ENCODE measurements around the gene FHIT. TPM values are rescaled to one million over a fixed set of nuclear protein-coding genes. Genes with fewer than 3 reads are reported as not detected.
A peak's percentile ranks its signal among the peaks of the same experiment; 100 is the strongest.

Gene FHIT
- total RNA-seq, 2 donors from 2014 or later, result 8.7 to 12.7 TPM

- intact Hi-C loops (cut with DNase I), result no loop called here
Measured at GRCh38 chr3:60219501-60219900, 1031.8 kb downstream of the FHIT start.

GRCh38 chr3:60217156-60217911, 1033.9 kb downstream of the FHIT start:
- intact Hi-C loops (cut with DNase I), result no loop called here
- DNase-seq, result no peak
- ATAC-seq, result peak in 1 of 2 donors; percentile 48

More at GRCh38 chr3:60219501-60219900, 1031.8 kb downstream of the FHIT start:
- DNase-seq (no peak), ATAC-seq (no peak)

GRCh38 chr3:60216462-60217075, 1034.7 kb downstream of the FHIT start:
- ATAC-seq, result no peak
- intact Hi-C loops (cut with DNase I), result no loop called here

GRCh38 chr3:60215946-60216345, 1035.3 kb downstream of the FHIT start:
- ATAC-seq (no peak), DNase-seq (peak; percentile 26)
- intact Hi-C loops (cut with DNase I), result no loop called here

More at GRCh38 chr3:60216462-60217075, 1034.7 kb downstream of the FHIT start:
- DNase-seq, result no peak

GRCh38 chr3:60207905-60208304, 1043.3 kb downstream of the FHIT start:
- intact Hi-C loops (cut with DNase I), result no loop called here
- DNase-seq, result no peak
- no peak for ATAC-seq

GRCh38 chr3:60206206-60206605, 1045.0 kb downstream of the FHIT start:
- no peak for DNase-seq
- ATAC-seq, result no peak
- intact Hi-C loops (cut with DNase I), result no loop called here

GRCh38 chr3:60202052-60202726, 1049.1 kb downstream of the FHIT start:
- no peak for DNase-seq
- intact Hi-C loops (cut with DNase I), result no loop called here
- no peak for ATAC-seq

- DNase-seq (no peak), ATAC-seq (no peak)
- intact Hi-C loops (cut with DNase I), result no loop called here
Measured at GRCh38 chr3:60199306-60199705, 1051.9 kb downstream of the FHIT start.

- DNase-seq (no peak), ATAC-seq (no peak)
- intact Hi-C loops (cut with DNase I), result no loop called here
Measured at GRCh38 chr3:60198179-60198720, 1053.0 kb downstream of the FHIT start.

GRCh38 chr3:60192297-60193114, 1058.7 kb downstream of the FHIT start:
- DNase-seq (no peak), ATAC-seq (no peak)
- intact Hi-C loops (cut with DNase I), result no loop called here

GRCh38 chr3:60190073-60190472, 1061.2 kb downstream of the FHIT start:
- no peak for DNase-seq
- ATAC-seq, result peak in 1 of 2 donors; percentile 53
- intact Hi-C loops (cut with DNase I), result no loop called here

GRCh38 chr3:60189304-60189703, 1061.9 kb downstream of the FHIT start:
- ATAC-seq (no peak), DNase-seq (no peak)
- intact Hi-C loops (cut with DNase I), result no loop called here

GRCh38 chr3:60188803-60189202, 1062.4 kb downstream of the FHIT start:
- intact Hi-C loops (cut with DNase I), result no loop called here
- ATAC-seq (no peak), DNase-seq (no peak)

- intact Hi-C loops (cut with DNase I), result no loop called here
- ATAC-seq (no peak), DNase-seq (no peak)
Measured at GRCh38 chr3:60187343-60187742, 1063.9 kb downstream of the FHIT start.

GRCh38 chr3:60186359-60186758, 1064.9 kb downstream of the FHIT start:
- intact Hi-C loops (cut with DNase I), result no loop called here
- no peak for DNase-seq
- ATAC-seq, result no peak

- no peak for DNase-seq
- ATAC-seq, result no peak
- intact Hi-C loops (cut with DNase I), result no loop called here
Measured at GRCh38 chr3:60185161-60185560, 1066.1 kb downstream of the FHIT start.

GRCh38 chr3:60182697-60183096, 1068.6 kb downstream of the FHIT start:
- DNase-seq, result no peak
- intact Hi-C loops (cut with DNase I), result no loop called here
- ATAC-seq, result no peak

- intact Hi-C loops (cut with DNase I), result no loop called here
Measured at GRCh38 chr3:60178931-60179653, 1072.2 kb downstream of the FHIT start.

GRCh38 chr3:60177726-60178125, 1073.5 kb downstream of the FHIT start:
- ATAC-seq (no peak), DNase-seq (no peak)
- intact Hi-C loops (cut with DNase I), result no loop called here

More at GRCh38 chr3:60178931-60179653, 1072.2 kb downstream of the FHIT start:
- DNase-seq (no peak), ATAC-seq (no peak)

Measured in left cardiac atrium (tissue), 4 donors.